KMS-11 (cell line): ENCODE results near the gene ACY1.

Source experiments
- H2AFZ ChIP-seq: fragments of 200-600 bp; sonication (generic); 2 replicates; pipeline ENCODE4 v1.6.1; 2016; ENCODE audit warnings: antibody characterized with exemption, mixed run types, low read depth
- H3K27ac ChIP-seq: fragments of 200-600 bp; sonication (generic); 2 replicates; pipeline ENCODE4 v1.6.1; 2016; ENCODE audit warnings: mild to moderate bottlenecking, mixed run types
- H3K27me3 ChIP-seq: fragments of 200-600 bp; sonication (generic); 2 replicates; pipeline ENCODE4 v1.6.1; 2017; ENCODE audit warnings: mild to moderate bottlenecking, low read depth, mixed run types, moderate library complexity; ENCODE audit not compliant: insufficient read depth
- H3K36me3 ChIP-seq: fragments of 200-600 bp; sonication (generic); 2 replicates; pipeline ENCODE4 v1.6.1; 2017; ENCODE audit warnings: mild to moderate bottlenecking, mixed run types; ENCODE audit not compliant: insufficient read depth
- H3K4me1 ChIP-seq: fragments of 200-600 bp; sonication (generic); 2 replicates; pipeline ENCODE4 v1.6.1; 2016; ENCODE audit warnings: mild to moderate bottlenecking, low read depth, mixed run types; ENCODE audit not compliant: poor library complexity, severe bottlenecking
- H3K4me2 ChIP-seq: fragments of 200-600 bp; sonication (generic); 2 replicates; pipeline ENCODE4 v1.7.0; 2016; ENCODE audit warnings: mild to moderate bottlenecking, mixed run types
- H3K4me3 ChIP-seq: fragments of 200-600 bp; sonication (generic); IDR thresholded peaks from 2 replicates; pipeline ENCODE4 v1.6.1; 2017; ENCODE audit warnings: low read depth, low read length, mixed read lengths; ENCODE audit not compliant: insufficient read depth
- H3K79me2 ChIP-seq: fragments of 200-600 bp; sonication (generic); 2 replicates; pipeline ENCODE4 v1.6.1; 2016; ENCODE audit warnings: low read depth, mixed run types; ENCODE audit not compliant: insufficient read depth
- H3K9ac ChIP-seq: fragments of 200-600 bp; sonication (generic); 2 replicates; pipeline ENCODE4 v1.6.1; 2016; ENCODE audit warnings: mild to moderate bottlenecking, mixed run types
- H4K20me1 ChIP-seq: fragments of 200-600 bp; sonication (generic); 2 replicates; pipeline ENCODE4 v1.6.1; 2016; ENCODE audit warnings: mild to moderate bottlenecking, mixed run types; ENCODE audit not compliant: insufficient read depth
- TF ChIP-seq, protein P1 (sequence below): fragments of 200-600 bp; sonication (generic); conservative IDR thresholded peaks from 2 replicates; pipeline ENCODE4 v1.6.1; 2017; ENCODE audit warnings: low read depth, mild to moderate bottlenecking, antibody characterized with exemption, low read length, moderate library complexity, mixed read lengths

The ACY1 gene

DNA sequence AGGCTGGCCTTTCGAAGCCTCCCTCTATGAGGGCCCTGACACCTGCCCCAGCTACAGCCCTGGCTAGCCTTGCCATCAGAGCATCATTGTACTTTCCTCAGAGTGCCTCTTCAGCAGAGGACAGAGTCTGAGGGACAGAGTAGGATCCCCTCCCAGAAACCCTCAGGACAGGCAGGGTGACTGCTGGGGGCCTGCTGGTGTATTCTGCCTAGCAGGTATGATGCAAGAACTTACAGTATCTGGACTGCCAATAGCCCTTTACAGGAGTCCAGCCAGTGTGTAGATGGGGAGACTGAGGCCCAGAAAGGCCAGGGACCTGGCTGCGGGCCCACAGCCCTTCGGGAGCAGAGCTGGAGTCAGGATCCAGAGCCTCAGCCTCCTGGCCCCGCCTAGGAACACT is 54.0 kb downstream of the ACY1 start:
- TF ChIP-seq, protein P1, sequence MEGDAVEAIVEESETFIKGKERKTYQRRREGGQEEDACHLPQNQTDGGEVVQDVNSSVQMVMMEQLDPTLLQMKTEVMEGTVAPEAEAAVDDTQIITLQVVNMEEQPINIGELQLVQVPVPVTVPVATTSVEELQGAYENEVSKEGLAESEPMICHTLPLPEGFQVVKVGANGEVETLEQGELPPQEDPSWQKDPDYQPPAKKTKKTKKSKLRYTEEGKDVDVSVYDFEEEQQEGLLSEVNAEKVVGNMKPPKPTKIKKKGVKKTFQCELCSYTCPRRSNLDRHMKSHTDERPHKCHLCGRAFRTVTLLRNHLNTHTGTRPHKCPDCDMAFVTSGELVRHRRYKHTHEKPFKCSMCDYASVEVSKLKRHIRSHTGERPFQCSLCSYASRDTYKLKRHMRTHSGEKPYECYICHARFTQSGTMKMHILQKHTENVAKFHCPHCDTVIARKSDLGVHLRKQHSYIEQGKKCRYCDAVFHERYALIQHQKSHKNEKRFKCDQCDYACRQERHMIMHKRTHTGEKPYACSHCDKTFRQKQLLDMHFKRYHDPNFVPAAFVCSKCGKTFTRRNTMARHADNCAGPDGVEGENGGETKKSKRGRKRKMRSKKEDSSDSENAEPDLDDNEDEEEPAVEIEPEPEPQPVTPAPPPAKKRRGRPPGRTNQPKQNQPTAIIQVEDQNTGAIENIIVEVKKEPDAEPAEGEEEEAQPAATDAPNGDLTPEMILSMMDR, result no peak
- Histone ChIP-seq H3K4me3 (no peak overlapping the region), H3K9ac (no peak overlapping the region), H2AFZ (no peak overlapping the region), H4K20me1 (no peaks in the 10 kb centered on the region), H3K36me3 (no peaks in the 10 kb centered on the region), H3K27me3 (no peaks in the 10 kb centered on the region; the same call in 1 of the 2 replicates), H3K4me1 (no peaks in the 10 kb centered on the region), H3K27ac (no peak overlapping the region), H3K4me2 (no peak overlapping the region), H3K79me2 (no peaks in the 10 kb centered on the region)

DNA sequence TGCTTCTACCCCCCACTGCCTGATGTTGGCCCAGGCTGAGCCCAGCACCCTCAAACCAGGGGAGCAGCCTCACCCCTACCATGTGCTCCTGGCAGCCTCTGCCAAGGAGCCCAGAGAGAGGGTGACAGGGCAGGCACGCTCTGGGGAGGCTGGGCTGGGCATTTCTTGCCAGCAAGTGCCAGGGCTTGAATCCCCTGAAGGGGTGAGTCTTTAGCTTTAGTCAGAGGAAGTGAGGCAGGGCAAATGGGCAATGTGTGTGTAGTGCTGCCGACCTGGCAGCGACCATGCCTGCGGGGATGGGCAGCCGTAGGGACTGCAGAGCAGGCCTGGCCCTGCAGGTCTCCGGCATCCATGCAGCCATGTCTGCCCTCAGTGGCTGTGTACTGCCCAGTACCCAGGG is 54.9 kb downstream of the ACY1 start:
- no peaks in the 10 kb centered on the region for H3K4me1 ChIP-seq
- H3K4me3 ChIP-seq, result no peak overlapping the region
- no peak overlapping the region for H3K4me2 ChIP-seq
- no peak overlapping the region for H3K9ac ChIP-seq
- no peaks in the 10 kb centered on the region for H3K79me2 ChIP-seq
- no peaks in the 10 kb centered on the region; the same call in 1 of the 2 replicates for H3K27me3 ChIP-seq
- no peak overlapping the region for H3K27ac ChIP-seq
- H2AFZ ChIP-seq, result no peak overlapping the region
- TF ChIP-seq, protein P1, result no peak
- no peaks in the 10 kb centered on the region for H3K36me3 ChIP-seq
- H4K20me1 ChIP-seq, result no peaks in the 10 kb centered on the region
